ENCODE results near the gene SUOX. TPM values are rescaled to one million over a fixed set of nuclear protein-coding genes. Genes with fewer than 3 reads are reported as not detected.

SUOX gene
- total RNA-seq, 4 donors from 2014 or later: 18.7 to 25.6 (median 22.9) TPM

DNA sequence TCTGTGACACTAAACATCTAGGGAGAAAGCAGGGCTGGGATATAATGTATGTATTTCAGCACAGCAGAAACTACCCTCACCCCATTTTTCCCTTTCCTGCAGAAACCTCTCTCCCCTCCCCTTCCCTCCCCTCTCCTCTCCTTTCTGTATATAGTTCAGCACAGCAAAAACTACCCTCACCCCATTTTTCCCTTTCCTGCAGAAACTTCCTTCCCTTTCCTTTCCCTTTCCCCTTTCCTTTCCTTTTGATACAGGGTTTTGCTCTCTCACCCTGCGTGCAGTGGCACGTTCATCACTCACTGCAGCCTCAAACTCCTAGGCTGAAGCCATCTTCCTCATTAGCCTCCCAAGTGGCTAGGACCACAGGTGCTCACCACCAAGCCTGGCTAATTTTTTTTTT, 33.3 kb upstream of the SUOX start:
- Histone ChIP-seq H3K36me3 (no peaks in the 10 kb centered on the region), H3K4me1 (peaks cover 23% of the 10 kb centered on the region), H3K27ac (no peak overlapping the region), H3K9me3 (no peaks in the 10 kb centered on the region), H3K27me3 (no peaks in the 10 kb centered on the region), H3K4me3 (no peak overlapping the region)
- no peak for DNase-seq (ENCODE audit: low spot score in 2 of 2)
- TF ChIP-seq POLR2A (IDR thresholded peaks at IDR 0.05) (no peak), POLR2AphosphoS5 (IDR thresholded peaks at IDR 0.05) (no peak), EP300 (IDR thresholded peaks at IDR 0.05) (no peak)
- TF ChIP-seq, protein P1, sequence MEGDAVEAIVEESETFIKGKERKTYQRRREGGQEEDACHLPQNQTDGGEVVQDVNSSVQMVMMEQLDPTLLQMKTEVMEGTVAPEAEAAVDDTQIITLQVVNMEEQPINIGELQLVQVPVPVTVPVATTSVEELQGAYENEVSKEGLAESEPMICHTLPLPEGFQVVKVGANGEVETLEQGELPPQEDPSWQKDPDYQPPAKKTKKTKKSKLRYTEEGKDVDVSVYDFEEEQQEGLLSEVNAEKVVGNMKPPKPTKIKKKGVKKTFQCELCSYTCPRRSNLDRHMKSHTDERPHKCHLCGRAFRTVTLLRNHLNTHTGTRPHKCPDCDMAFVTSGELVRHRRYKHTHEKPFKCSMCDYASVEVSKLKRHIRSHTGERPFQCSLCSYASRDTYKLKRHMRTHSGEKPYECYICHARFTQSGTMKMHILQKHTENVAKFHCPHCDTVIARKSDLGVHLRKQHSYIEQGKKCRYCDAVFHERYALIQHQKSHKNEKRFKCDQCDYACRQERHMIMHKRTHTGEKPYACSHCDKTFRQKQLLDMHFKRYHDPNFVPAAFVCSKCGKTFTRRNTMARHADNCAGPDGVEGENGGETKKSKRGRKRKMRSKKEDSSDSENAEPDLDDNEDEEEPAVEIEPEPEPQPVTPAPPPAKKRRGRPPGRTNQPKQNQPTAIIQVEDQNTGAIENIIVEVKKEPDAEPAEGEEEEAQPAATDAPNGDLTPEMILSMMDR (IDR thresholded peaks at IDR 0.05): no peak
- 92% methylated on average over 2 of the region's 2 CpGs for WGBS

DNA sequence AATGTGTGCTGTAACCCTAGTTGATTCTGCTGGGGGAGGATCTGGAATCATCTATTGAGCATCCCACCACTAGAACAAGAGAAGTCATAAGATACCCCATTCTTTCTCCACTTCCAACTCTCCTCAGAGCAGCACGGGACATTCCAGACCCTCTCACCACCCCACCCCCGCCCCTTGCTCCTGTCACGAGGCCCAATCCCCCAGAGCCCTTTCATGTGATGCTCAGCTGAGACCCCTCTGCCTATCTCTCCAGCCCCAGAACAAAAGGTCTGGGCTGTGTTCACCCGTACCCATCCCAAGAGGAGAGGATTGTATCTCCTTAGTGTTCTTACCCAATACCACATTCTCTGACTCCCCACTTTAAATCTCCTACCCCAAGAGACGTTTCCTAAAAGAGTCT, 31.8 kb upstream of the SUOX start:
- Histone ChIP-seq H3K4me3 (no peak overlapping the region), H3K36me3 (no peaks in the 10 kb centered on the region), H3K4me1 (peaks cover 23% of the 10 kb centered on the region), H3K27ac (no peak overlapping the region), H3K9me3 (no peaks in the 10 kb centered on the region), H3K27me3 (no peaks in the 10 kb centered on the region)
- DNase-seq (ENCODE audit: low spot score in 2 of 2): no peak
- TF ChIP-seq EP300 (IDR thresholded peaks at IDR 0.05) (no peak), POLR2A (IDR thresholded peaks at IDR 0.05) (no peak), POLR2AphosphoS5 (IDR thresholded peaks at IDR 0.05) (no peak)
- TF ChIP-seq, protein P1 (IDR thresholded peaks at IDR 0.05): no peak
- WGBS: 70% methylated on average over 5 of the region's 5 CpGs

DNA sequence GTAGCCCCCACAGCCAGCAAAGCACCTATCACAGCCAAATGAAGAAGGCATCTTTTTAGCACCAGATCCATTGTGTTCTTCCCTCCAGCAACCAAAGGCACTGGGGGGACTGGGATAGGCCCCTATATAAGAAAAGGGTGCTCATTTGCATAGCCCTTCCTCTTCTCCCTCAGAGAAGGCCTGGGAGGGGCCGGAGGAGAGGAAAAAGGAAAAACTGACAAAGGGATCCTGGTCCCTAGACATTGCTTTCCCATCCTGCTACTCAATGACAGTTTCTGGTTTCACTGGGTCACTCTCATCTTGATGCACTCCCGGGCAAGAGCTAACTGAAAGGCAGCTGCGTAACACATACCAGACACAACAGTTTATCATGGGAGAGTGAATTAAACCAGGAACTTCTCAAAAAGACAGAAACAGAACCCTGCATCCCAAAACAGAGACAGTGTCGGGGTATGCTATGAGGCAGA, 31.1 kb upstream of the SUOX start, which contains the start of gene PMEL:
TSS of gene PMEL (minus strand) at position 102 of the 467 bp plus-strand sequence. CDS start at position 71, 31 bp downstream.
- Histone ChIP-seq H3K4me3 (peak within 1 kb of the TSS; percentile 76), H3K4me1 (peaks cover 23% of the 10 kb centered on the region), H3K9me3 (no peaks in the 10 kb centered on the region), H3K27ac (peak within 1 kb of the TSS; percentile 68), H3K27me3 (no peaks in the 10 kb centered on the region), H3K36me3 (no peaks in the 10 kb centered on the region)
- TF ChIP-seq POLR2AphosphoS5 (IDR thresholded peaks at IDR 0.05) (no peak), POLR2A (IDR thresholded peaks at IDR 0.05) (no peak), EP300 (IDR thresholded peaks at IDR 0.05) (no peak)
- TF ChIP-seq, protein P1 (IDR thresholded peaks at IDR 0.05): no peak
- WGBS: 10% methylated on average over 4 of the region's 4 CpGs
- DNase-seq (ENCODE audit: low spot score in 2 of 2): no peak

DNA sequence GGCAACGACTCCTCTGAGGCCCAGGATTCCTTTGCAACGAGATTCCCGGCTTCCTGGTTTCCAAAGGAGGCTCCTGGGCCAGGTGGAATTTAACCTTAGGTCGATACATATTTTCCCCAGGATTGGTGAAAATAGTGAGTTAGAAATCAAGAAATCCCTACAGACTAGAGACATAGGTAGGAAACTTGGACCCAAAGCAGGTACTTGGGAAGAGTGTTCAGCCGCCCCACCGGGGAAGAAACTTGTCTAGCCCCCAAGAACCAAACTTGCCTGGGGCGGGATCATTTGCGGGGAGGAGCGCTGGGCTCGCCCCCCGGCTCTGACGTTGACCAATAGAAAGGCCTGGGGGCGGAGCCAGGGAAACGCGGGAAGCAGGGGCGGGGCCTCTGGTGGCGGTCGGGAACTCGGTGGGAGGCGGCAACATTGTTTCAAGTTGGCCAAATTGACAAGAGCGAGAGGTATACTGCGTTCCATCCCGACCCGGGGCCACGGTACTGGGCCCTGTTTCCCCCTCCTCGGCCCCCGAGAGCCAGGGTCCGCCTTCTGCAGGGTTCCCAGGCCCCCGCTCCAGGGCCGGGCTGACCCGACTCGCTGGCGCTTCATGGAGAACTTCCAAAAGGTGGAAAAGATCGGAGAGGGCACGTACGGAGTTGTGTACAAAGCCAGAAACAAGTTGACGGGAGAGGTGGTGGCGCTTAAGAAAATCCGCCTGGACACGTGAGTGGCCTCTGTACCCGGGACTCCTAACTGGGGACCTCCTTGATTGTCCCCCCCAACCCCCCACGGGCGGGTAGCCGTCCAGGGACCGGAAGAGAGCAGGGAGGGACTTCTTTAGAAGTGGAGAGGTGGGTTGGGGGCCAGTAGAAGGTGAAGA, 30.4 kb upstream of the SUOX start, which contains the start of gene CDK2:
TSS of gene CDK2 (plus strand) at position 423 of the 874 bp plus-strand sequence. CDS start at position 602, 179 bp downstream.
- WGBS: 1% methylated on average over 40 of the region's 45 CpGs
- peaks cover 23% of the 10 kb centered on the region for H3K4me1 ChIP-seq
- H3K4me3 ChIP-seq: peak within 1 kb of the TSS; percentile 76
- no peaks in the 10 kb centered on the region for H3K9me3 ChIP-seq
- TF ChIP-seq EP300 (IDR thresholded peaks at IDR 0.05) (no peak), POLR2A (IDR thresholded peaks at IDR 0.05) (peak in 1 of 2 donors; percentile 41), POLR2AphosphoS5 (IDR thresholded peaks at IDR 0.05) (no peak)
- H3K36me3 ChIP-seq: no peaks in the 10 kb centered on the region
- DNase-seq (ENCODE audit: low spot score in 2 of 2): peak; percentile 97 to 99
- H3K27me3 ChIP-seq: no peaks in the 10 kb centered on the region
- H3K27ac ChIP-seq: peak within 1 kb of the TSS; percentile 68

DNA sequence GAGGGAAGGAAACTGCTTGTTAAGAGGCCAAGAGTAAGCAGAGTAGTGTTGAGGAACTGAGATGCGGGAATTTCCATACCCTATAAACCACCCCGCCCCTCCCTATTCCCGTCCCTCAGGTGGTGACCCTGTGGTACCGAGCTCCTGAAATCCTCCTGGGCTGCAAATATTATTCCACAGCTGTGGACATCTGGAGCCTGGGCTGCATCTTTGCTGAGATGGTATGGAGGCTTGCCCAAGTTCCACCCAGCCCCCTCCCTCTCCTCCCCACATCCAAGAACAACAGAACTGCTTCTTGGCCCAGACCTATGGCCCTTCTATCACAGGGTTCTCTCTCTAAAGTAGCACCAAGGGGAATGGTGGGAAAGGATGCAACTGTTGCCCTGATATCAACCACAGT, 27.7 kb upstream of the SUOX start:
- Histone ChIP-seq H3K27ac (no peak overlapping the region), H3K4me3 (no peak overlapping the region), H3K36me3 (no peaks in the 10 kb centered on the region), H3K27me3 (no peaks in the 10 kb centered on the region), H3K9me3 (no peaks in the 10 kb centered on the region), H3K4me1 (peaks cover 36% of the 10 kb centered on the region)
- DNase-seq (ENCODE audit: low spot score in 2 of 2): no peak
- no peak for TF ChIP-seq EP300 (IDR thresholded peaks at IDR 0.05)
- no peak for TF ChIP-seq POLR2AphosphoS5 (IDR thresholded peaks at IDR 0.05)
- TF ChIP-seq POLR2A (IDR thresholded peaks at IDR 0.05): no peak
- TF ChIP-seq, protein P1 (IDR thresholded peaks at IDR 0.05): no peak
- 81% methylated on average over 4 of the region's 4 CpGs for WGBS
